NCI-H146 treated with DMSO at 0.1 percent for 48 hours (cell line): ENCODE results near the gene ZNF778.
"Not testable (repeated sequence)": the region's sequence is repeated elsewhere in the genome, so short reads cannot be mapped to it uniquely, and the experiment has no call there.

Source experiments
- DNase-seq: peaks from one replicate; lab custom pipeline; 2025; ENCODE audit not compliant: unreplicated experiment; lab: John Stamatoyannopoulos, UW

Gene ZNF778

DNA sequence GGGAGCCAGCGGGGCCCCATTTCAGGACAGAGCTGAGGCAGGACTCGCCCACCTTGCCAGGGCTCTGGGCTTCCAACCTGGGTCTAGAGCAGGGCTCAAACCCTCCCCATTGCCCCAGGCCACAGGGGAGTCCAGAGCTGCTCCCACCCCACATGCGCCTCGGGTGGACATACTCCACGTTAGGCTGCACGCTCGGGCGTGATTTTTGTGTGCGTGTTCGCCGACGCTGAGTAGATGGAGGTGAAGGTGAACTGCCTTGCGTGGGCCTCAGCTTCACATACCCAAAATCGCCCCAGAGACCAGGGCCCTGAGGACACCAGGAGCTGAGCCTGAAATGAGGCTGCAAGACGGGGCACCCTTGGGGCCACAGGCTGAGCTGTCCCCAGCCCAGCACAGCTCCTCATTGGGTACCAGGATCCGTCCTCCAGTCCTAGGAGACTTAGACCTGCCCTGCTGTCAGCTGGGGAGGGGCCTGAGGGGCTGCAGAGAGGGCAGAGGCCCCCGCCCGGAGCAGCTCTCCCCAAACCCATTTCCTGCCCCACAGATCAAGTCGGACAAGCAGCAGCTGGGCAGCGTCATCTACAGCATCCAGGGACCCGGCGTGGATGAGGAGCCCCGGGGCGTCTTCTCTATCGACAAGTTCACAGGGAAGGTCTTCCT is 37.7 kb upstream of the ZNF778 start:
- no peak for DNase-seq

DNA sequence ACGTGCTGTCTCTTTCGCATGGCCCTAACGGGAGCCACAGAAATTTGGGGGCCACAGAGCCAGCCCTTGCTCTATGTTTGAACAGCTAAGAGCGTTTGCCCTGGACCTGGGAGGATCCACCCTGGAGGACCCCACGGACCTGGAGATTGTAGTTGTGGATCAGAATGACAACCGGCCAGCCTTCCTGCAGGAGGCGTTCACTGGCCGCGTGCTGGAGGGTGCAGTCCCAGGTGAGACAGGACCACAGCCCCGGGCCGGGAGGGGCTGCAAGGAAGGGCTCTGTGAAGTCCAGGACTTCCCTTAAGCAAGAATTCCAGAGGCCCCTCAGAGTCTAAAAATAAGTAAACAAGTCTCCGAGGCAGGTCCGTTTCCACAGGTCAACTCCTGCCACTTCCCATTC is 34.0 kb upstream of the ZNF778 start:
- DNase-seq = no peak

DNA sequence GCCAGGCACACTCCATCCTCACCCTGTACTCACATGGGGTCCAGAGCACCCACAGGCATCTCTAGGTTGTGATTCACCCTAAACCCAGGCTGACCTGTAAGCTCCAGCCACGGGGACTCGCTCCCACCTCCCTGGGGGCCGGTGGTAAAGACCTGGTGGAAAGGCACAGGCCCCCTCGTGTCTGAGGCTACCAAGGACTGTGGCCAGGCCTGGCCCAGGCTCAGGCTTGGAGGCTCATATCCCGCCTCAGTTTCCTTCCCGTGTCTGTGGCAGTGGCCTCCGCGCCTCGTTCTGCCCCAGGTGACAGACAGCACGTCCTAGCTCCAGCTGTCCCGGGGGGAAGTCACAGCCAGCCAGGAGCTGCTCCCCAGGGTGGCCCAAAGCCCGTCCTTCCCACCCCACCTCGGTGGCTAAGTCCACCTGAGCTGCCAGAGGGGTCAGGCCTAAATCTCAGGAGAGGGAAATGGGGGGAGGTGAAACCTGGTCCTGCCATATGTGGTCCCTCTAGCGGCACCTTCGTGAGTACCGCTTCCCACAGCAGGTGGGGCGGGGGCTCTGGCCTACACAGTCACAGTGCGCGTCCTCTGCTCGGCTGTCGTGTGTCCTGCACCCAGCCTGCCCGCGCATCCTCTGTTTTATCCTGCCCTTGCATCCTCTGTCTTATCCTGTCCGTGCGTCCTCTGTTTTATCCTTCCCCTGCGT is 33.4 kb upstream of the ZNF778 start:
- no peak for DNase-seq

DNA sequence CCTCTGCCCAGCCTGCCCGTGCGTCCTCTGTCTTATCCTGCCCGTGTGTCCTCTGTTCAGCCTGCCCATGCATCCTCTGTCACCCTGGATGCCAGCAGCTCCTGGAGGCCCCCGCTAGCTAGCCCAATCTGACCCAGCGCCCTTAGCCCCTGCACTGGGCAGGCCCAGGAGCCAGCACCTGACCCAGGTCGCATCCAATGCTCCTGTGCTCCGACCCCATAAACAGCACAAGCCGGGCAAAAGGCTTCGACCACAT is 32.9 kb upstream of the ZNF778 start:
- no peak for DNase-seq

DNA sequence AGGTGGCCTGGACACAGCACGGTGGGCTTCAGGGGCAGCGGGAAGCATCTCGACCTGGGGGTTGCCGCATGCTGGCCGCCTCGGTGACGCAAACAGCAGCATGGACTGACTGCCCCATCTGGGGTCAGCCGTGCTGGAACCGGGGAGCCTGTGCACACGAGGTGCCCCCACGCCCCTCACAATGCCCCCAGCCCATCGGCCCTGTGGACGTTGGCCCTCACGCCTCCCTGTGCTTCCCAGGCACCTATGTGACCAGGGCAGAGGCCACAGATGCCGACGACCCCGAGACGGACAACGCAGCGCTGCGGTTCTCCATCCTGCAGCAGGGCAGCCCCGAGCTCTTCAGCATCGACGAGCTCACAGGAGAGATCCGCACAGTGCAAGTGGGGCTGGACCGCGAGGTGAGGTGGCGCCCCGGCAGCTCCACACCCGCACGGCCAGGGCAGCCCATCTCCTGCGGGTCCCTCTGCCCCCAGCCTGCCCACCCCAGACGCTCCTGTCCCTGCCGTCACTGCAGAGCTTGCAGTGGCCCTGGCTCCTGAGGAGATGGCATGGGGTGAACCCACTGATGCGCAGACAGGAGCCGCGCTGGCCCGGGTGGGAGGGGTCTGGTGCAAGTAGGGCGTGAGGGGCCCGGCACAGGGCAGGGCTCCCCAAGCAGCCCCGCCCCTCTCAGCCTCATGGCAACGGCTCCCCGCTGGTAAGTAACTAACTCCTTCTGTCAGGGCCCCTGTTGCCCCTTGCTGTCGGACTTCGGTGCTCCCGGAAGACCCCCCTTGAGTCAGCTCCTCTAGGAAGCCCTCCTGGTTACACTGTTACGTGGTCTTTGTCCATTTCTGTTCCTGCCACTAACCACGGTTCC is 32.3 kb upstream of the ZNF778 start:
- DNase-seq = no peak

DNA sequence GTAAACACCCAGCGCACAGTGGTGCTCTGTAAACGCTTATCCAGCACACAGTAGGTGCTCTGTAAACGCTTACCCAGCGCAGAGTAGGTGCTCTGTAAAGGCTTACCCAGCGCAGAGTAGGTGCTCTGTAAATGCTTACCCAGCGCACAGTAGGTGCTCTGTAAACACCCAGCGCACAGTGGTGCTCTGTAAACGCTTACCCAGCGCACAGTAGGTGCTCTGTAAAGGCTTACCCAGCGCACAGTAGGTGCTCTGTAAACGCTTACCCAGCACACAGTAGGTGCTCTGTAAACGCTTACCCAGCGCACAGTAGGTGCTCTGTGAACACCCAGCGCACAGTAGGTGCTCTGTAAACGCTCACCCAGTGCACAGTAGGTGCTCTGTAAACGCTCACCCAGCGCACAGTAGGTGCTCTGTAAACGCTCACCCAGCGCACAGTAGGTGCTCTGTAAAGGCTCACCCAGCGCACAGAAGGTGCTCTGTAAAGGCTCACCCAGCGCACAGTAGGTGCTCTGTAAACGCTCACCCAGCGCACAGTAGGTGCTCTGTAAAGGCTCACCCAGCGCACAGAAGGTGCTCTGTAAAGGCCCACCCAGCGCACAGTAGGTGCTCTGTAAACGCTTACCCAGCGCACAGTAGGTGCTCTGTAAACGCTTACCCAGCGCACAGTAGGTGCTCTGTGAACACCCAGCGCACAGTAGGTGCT is 31.5 kb upstream of the ZNF778 start:
- not testable (repeated sequence) for DNase-seq

DNA sequence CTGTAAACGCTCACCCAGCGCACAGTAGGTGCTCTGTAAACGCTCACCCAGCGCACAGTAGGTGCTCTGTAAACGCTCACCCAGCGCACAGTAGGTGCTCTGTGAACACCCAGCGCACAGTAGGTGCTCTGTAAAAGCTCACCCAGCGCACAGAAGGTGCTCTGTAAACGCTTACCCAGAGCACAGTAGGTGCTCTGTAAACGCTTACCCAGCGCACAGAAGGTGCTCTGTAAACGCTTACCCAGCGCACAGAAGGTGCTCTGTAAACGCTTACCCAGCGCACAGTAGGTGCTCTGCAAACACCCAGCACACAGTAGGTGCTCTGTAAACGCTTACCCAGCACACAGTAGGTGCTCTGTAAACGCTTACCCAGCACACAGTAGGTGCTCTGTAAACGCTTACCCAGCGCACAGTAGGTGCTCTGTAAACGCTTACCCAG is 30.9 kb upstream of the ZNF778 start:
- not testable (repeated sequence) for DNase-seq

DNA sequence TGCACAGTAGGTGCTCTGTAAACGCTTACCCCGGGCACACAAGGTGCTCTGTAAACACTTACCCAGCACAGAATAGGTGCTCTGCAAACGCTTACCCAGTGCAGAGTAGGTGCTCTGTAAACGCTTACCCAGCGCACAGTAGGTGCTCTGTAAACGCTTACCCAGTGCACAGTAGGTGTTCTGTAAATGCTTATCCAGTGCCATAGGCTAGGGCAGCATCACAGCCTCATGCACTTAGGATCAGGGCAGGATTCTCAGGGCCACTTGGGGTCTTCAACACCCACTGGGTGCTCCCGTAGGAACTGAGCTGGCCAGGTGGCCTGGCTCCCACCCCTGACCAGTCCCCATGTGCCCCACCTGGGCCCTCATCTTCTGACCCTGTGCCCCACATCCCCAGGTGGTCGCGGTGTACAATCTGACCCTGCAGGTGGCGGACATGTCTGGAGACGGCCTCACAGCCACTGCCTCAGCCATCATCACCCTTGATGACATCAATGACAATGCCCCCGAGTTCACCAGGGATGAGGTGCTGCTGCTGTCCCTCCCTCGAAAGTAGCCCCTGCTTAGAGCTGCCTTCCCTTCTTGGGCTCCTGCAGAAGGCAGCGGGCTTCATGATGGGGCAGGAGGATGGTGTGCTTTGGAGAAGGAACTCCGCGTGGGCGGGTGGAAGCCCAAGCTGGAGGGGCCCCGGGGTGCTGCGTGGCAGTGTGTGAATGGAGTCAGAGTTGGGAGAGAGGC is 30.3 kb upstream of the ZNF778 start:
- no peak for DNase-seq

DNA sequence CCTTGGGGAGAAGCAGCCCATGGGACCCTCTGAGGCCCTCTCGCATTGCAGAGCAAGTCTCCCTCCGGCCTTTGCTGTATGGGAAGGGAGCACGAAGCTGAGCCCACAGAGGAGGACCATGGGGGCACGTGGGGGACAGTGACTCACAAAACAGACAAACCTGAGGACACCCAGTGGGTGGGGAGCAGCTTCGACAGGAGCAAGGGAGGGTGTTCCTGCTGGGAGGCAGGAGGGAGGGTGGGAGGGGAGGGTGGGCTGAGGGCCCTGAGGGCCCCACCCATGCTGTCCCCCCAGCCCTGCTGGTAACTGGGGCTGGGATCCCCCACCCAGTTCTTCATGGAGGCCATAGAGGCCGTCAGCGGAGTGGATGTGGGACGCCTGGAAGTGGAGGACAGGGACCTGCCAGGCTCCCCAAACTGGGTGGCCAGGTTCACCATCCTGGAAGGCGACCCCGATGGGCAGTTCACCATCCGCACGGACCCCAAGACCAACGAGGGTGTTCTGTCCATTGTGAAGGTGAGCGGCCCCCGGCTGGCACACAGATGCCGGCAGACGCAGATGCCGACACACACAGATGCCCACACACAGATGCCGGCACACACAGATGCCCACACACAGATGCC is 29.6 kb upstream of the ZNF778 start:
- no peak for DNase-seq

DNA sequence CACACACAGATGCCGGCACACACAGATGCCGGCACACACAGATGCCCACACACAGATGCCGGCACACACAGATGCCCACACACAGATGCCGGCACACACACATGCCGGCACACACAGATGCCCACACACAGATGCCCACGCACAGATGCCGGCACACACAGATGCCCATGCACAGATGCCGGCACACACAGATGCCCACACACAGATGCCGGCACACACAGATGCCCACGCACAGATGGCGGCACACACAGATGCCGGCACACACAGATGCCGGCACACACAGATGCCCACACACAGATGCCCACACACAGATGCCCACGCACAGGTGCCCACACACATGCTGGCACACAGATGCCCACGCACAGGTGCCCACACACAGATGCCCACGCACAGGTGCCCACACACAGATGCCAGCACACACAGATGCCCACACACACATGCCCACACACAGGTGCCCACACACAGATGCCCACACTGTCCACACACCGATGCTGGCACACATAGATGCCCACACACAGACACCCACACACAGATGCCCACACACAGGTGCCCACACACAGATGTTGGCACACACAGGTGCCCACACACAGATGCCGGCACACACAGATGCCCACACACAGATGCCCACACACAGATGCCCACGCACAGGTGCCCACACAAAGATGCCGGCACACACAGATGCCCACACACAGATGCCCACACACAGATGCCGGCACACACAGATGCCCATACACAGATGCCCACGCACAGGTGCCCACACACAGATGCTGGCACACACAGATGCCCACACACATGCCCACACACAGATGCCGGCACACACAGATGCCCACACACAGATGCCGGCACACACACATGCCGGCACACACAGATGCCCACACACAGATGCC is 28.8 kb upstream of the ZNF778 start:
- not testable (repeated sequence) for DNase-seq

DNA sequence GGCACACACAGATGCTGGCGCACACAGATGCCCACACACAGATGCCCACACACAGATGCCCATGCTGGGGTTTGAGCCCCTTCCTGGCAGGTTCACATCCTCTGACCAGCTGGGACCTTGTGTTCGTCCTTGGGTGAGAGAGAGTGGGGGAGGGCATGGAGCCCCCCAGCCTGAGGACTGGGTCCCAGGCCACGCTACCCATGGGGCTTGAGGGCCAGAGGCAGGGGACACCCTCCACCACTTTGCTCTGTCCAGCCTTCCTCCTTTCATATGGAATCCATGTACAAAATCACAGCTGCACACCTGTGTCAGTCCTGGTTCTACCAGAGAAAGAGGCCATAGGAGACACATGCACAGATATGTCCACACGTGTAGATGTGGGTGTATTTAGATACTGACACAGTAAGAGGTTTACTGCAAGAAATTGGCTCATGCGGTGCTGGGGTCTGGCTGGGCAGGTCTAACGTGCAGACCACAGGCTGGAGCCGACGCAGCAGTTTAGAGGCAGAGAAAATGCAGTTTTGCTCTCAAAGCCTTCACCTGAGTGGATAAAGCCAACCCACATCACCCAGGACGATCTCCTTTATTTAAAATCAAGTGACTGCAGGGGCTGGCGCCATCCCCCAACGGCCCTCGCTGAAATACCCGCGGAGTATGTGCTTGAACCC is 28.0 kb upstream of the ZNF778 start:
- no peak for DNase-seq

DNA sequence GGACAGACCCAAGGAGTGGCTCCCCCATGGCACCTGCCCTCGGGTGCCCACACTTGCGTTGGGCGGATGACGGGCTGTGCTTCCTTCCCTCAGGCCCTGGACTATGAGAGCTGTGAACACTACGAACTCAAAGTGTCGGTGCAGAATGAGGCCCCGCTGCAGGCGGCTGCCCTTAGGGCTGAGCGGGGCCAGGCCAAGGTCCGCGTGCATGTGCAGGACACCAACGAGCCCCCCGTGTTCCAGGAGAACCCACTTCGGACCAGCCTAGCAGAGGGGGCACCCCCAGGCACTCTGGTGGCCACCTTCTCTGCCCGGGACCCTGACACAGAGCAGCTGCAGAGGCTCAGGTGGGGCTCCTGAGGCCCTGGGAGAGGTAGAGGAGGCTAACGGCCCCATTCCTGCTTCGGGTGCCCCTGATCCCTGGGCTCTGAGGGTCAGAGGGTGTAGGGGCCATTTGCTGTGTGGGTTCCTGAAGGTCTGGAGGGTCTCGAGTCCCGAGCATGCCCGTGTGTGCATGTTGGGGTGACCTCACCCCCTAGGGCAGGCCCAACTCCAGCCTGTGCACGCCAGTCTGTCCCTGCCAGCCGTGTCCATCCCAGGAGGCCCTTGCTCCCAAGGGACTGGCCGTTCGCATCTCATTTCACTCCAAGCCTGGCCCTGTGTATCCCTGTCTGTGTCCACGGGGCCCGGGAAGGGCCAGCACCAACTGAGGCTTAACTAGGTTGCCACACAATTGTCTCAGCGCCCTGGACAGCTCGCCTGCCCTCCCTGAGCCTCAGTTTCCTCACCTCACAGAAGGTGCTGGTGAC is 27.1 kb upstream of the ZNF778 start:
- DNase-seq = no peak

DNA sequence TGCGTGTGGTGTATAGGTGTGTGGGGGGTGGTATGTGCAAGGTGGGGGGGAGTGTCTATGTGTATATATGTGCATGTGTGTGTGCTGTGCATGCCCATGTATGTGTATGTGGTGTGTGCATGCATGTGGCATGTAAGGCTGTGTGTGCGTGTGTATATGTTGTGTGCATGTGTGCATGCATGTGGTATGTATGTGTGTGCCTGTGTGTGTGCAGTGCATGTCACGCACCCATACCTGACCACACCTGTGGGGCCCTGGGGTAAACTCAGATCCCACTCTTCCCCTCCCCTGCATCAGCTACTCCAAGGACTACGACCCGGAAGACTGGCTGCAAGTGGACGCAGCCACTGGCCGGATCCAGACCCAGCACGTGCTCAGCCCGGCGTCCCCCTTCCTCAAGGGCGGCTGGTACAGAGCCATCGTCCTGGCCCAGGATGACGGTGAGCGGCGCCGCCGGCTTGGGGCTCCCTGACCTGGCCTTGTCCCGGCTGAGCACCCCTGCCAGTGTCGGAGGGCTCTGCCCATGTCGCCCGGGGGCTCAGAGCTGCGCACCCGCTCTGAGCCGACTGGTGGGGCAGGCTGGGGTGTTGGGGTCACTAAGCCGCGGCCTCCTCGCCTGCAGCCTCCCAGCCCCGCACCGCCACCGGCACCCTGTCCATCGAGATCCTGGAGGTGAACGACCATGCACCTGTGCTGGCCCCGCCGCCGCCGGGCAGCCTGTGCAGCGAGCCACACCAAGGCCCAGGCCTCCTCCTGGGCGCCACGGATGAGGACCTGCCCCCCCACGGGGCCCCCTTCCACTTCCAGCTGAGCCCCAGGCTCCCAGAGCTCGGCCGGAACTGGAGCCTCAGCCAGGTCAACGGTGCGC is 26.2 kb upstream of the ZNF778 start:
- no peak for DNase-seq

DNA sequence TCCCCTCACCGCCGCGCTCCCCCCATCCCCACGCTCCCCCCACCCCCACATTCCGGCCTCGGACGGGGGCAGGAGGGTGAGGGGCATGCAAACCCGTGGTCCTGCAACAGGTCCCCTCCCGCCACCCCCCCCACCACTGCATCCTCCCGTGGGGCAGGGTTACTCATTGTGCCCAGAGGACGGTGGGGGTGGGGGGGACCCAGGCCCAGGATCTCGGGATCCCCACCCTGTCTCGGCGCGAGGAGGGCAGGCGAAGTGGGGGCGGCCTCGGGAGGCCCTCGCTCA is 25.7 kb upstream of the ZNF778 start:
- DNase-seq = no peak

DNA sequence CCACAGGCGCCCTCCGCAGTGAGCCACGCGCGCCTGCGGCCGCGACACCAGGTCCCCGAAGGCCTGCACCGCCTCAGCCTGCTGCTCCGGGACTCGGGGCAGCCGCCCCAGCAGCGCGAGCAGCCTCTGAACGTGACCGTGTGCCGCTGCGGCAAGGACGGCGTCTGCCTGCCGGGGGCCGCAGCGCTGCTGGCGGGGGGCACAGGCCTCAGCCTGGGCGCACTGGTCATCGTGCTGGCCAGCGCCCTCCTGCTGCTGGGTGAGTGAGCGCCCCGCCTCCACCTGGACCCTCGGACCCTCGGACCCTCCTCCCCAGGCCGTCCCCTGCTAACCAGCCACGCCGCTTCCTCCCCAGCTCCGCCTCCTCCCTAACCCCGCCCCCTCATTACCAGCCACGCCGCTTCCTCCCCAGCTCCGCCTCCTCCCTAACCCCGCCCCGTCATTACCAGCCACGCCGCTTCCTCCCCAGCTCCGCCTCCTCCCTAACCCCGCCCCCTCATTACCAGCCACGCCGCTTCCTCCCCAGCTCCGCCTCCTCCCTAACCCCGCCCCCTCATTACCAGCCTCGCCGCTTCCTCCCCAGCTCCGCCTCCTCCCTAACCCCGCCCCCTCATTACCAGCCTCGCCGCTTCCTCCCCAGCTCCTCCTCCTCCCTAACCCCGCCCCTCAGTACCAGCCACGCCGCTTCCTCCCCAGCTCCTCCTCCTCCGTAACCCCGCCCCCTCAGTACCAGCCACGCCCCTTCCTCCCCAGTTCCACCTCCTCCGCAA is 25.1 kb upstream of the ZNF778 start:
- not testable (repeated sequence) for DNase-seq

DNA sequence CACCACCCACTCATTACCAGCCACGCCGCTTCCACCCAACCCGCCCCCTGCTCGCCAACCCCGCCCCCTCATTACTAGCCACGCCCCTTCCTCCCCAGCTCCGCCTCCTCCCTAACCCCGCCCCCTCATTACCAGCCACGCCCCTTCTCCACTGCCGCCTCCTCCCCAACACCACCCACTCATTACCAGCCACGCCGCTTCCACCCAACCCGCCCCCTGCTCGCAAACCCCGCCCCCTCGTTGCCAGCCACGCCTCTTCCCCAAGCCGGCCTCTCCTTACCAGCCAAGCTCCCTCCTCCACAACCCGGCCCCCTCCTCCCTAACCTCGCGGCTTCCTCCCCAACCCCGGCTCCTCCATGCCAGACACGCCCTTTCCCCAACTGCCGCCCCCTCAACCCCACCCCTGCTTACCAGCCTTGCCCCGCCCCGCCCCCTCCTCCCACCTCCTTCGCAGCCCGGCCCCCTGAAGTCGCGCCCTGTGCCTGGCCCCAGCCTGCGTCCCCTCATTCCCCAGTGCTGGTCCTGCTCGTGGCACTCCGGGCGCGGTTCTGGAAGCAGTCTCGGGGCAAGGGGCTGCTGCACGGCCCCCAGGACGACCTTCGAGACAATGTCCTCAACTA is 24.4 kb upstream of the ZNF778 start:
- no peak for DNase-seq
